ENCODE data around the gene XAB2.

XAB2 gene

DNA sequence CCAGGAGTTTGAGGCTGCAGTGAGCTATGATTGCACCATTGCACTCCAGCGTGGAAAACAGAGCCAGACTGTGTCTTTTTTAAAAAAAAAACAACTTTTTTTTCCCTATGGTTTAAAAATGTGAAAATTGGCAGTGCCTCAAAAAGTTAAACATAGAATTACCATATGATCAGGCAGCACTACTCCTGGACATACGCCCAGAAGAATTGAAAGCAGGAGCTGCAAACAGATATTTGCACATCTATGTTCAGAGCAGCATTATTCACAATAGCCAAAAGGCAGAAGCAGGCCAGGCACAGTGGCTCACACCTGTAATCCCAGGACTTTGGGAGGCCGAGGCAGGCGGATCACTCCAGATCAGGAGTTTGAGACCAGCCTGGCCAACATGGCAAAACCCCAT lies 35.7 kb upstream of the XAB2 start:
- H3K4me1 ChIP-seq = peaks cover 0 to 1% (median 0%) of the 10 kb centered on the region in 4 donors
- no peak overlapping the region for H3K27ac ChIP-seq
- TF ChIP-seq, protein P1, sequence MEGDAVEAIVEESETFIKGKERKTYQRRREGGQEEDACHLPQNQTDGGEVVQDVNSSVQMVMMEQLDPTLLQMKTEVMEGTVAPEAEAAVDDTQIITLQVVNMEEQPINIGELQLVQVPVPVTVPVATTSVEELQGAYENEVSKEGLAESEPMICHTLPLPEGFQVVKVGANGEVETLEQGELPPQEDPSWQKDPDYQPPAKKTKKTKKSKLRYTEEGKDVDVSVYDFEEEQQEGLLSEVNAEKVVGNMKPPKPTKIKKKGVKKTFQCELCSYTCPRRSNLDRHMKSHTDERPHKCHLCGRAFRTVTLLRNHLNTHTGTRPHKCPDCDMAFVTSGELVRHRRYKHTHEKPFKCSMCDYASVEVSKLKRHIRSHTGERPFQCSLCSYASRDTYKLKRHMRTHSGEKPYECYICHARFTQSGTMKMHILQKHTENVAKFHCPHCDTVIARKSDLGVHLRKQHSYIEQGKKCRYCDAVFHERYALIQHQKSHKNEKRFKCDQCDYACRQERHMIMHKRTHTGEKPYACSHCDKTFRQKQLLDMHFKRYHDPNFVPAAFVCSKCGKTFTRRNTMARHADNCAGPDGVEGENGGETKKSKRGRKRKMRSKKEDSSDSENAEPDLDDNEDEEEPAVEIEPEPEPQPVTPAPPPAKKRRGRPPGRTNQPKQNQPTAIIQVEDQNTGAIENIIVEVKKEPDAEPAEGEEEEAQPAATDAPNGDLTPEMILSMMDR (IDR thresholded peaks at IDR 0.05) = no peak
- intact Hi-C loops (cut with DNase I; ENCODE audit: low total_unique reads) = no loop called here
- H3K36me3 ChIP-seq = no peaks in the 10 kb centered on the region
- no peak overlapping the region for H3K4me3 ChIP-seq
- peaks cover 0 to 36% of the 10 kb centered on the region in 2 donors for H3K27me3 ChIP-seq
- no peak for DNase-seq
- H3K9me3 ChIP-seq = no peaks in the 10 kb centered on the region

DNA sequence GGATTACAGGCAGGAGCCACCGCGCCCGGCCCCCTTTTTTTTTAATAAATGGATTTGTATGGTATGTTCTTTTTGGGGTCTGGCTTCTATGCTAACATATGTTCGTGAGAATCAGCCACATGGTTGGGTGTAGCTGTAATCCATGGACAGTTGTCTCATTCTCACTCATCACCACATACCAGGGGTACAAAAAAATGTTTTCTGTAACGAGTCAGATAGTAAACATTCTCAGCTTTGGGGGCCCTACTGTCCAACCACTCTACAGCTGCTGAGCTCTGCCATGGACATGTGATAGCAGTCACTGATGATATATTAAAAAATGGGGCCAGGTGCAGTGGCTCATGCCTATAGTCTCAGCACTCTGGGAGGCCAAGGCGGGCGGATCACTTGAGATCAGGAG lies 34.4 kb upstream of the XAB2 start:
- Histone ChIP-seq H3K4me1 (no peaks in the 10 kb centered on the region), H3K4me3 (no peak overlapping the region), H3K27ac (no peak overlapping the region), H3K27me3 (peaks cover 0 to 31% of the 10 kb centered on the region in 2 donors), H3K9me3 (no peaks in the 10 kb centered on the region), H3K36me3 (no peaks in the 10 kb centered on the region)
- TF ChIP-seq, protein P1 (IDR thresholded peaks at IDR 0.05) = no peak
- DNase-seq = no peak
- intact Hi-C loops (cut with DNase I; ENCODE audit: low total_unique reads) = no loop called here

DNA sequence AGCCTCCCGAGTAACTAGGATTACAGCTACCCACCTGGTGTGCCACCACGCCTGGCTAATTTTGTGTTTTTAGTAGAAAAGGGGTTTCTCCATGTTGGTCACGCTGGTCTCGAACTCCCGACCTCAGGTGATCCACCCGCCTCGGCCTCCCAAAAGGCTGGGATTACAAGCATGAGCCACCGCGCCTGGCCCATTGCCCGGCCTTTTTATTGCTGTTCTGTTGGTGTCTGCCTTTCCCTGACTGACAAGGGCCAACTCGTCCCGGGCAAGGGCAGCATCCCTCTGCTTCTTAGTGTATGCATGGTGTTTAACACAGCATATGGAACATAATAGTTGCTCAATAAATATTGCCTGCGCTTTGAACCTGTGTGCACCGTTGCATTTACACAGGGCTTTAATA lies 33.3 kb upstream of the XAB2 start:
- TF ChIP-seq, protein P1 (IDR thresholded peaks at IDR 0.05) = no peak
- intact Hi-C loops (cut with DNase I; ENCODE audit: low total_unique reads) = no loop called here

DNA sequence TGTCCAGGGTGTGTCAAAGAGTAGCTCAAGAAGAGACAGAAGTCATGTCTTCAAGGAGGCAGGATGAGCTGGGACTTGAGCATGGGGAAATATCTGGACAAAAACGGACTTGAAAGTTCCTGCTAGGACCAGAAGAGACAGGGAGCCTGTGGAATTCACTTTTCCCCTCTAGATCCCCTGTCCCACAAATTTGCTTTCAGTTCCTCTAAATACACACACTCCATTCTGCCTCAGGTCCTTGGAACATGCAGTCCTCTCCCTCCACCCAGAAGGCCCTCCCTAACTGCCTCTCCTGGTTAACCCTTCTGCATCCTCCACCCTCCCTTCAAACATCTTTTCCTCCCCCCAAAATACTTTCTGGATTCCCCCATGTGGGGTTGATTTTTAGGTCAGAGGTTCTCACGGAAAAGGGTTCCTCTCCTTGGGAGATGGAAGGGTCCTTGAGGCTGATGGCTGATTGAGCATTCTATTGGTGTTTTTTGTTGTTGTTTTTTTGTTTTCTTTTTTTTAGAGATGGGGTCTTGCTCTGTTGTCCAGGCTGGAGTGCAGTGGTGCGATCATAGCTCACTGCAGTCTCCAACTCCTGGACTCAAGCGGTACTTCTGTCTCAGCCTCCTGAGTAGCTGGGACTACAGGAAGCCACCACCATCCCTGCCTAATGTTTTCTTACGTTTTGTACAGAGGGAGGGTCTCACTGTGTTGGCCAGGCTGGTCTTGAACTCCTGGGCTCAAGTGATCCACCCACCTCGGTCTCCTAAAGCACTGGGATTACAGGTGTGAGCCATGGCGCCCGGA lies 32.6 kb upstream of the XAB2 start:
- intact Hi-C loops (cut with DNase I; ENCODE audit: low total_unique reads) = no loop called here
- H3K9me3 ChIP-seq = no peaks in the 10 kb centered on the region
- H3K36me3 ChIP-seq = no peaks in the 10 kb centered on the region
- no peak overlapping the region for H3K4me3 ChIP-seq
- no peaks in the 10 kb centered on the region for H3K4me1 ChIP-seq
- TF ChIP-seq, protein P1 (IDR thresholded peaks at IDR 0.05) = no peak
- DNase-seq = no peak
- no peak overlapping the region for H3K27ac ChIP-seq
- peaks cover 0 to 29% of the 10 kb centered on the region in 2 donors for H3K27me3 ChIP-seq

More for the DNA sequence above, 33.3 kb upstream of the XAB2 start:
- Histone ChIP-seq H3K4me1 (no peaks in the 10 kb centered on the region), H3K27me3 (peaks cover 0 to 29% of the 10 kb centered on the region in 2 donors), H3K9me3 (no peaks in the 10 kb centered on the region), H3K4me3 (no peak overlapping the region), H3K36me3 (no peaks in the 10 kb centered on the region), H3K27ac (no peak overlapping the region)
- no peak for DNase-seq

DNA sequence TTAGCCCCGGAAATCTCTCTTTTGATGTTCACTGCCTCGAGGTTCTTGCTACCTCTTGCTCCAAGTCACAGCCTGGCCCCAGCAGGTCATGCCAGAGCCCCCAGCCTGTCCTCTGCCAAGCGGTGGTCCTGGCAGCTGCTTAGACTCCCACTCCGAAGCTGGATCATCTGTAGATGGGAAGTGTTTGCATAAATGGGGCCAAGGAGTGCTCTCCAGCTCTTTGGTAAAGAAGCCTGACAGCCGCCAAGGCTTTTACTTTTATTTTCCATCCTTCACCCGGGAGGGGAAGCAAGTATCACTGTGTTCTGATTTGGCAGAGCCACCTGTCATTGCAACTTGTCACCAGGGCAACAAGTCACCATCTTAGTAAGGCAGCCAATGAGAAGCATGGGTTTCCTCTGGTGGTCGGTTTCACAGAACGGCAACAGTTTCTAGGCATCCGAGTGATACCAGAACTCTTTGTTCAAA lies 28.9 kb upstream of the XAB2 start:
- H3K9me3 ChIP-seq = no peaks in the 10 kb centered on the region
- H3K27me3 ChIP-seq = peaks cover 0 to 24% of the 10 kb centered on the region in 2 donors
- H3K27ac ChIP-seq = no peak overlapping the region
- H3K4me3 ChIP-seq = no peak overlapping the region
- no peaks in the 10 kb centered on the region for H3K4me1 ChIP-seq
- H3K36me3 ChIP-seq = no peaks in the 10 kb centered on the region
- no peak for DNase-seq
- TF ChIP-seq, protein P1 (IDR thresholded peaks at IDR 0.05) = no peak
- intact Hi-C loops (cut with DNase I; ENCODE audit: low total_unique reads) = no loop called here
